ENCODE results near the gene CD300A.

Gene CD300A

GRCh38 chr17:74441537-74441936, 24.9 kb upstream of the CD300A start:
- DNase-seq = no peak

- DNase-seq = no peak
These were observed 24.2 kb upstream of the CD300A start for GRCh38 chr17:74442291-74442669.

GRCh38 chr17:74442670-74443515, 23.5 kb upstream of the CD300A start:
- no peak for DNase-seq

GRCh38 chr17:74443516-74444296, 22.7 kb upstream of the CD300A start:
- no peak for DNase-seq

- DNase-seq = no peak
These were observed 22.0 kb upstream of the CD300A start for GRCh38 chr17:74444406-74444805.

- DNase-seq = no peak
These were observed 21.3 kb upstream of the CD300A start for GRCh38 chr17:74445158-74445557.

GRCh38 chr17:74446551-74447500, 19.6 kb upstream of the CD300A start:
- DNase-seq = no peak

- no peak for DNase-seq
These were observed 18.7 kb upstream of the CD300A start for GRCh38 chr17:74447628-74448159.

- no peak for DNase-seq
These were observed 17.7 kb upstream of the CD300A start for GRCh38 chr17:74448756-74449155.

- no peak for DNase-seq
These were observed 17.1 kb upstream of the CD300A start for GRCh38 chr17:74449306-74449705.

GRCh38 chr17:74449773-74450172, 16.7 kb upstream of the CD300A start:
- no peak for DNase-seq

- DNase-seq = no peak
These were observed 16.2 kb upstream of the CD300A start for GRCh38 chr17:74450231-74450630.

- no peak for DNase-seq
These were observed 15.5 kb upstream of the CD300A start for GRCh38 chr17:74450925-74451403.

- DNase-seq = no peak
These were observed 14.9 kb upstream of the CD300A start for GRCh38 chr17:74451557-74451956.

GRCh38 chr17:74452033-74452840, 14.2 kb upstream of the CD300A start:
- peak; percentile 45 for DNase-seq

GRCh38 chr17:74452841-74453661, 13.4 kb upstream of the CD300A start:
- no peak for DNase-seq

- no peak for DNase-seq
These were observed 12.7 kb upstream of the CD300A start for GRCh38 chr17:74453665-74454196.

GRCh38 chr17:74454197-74455024, 12.0 kb upstream of the CD300A start:
- DNase-seq = peak; percentile 77

- DNase-seq = no peak
These were observed 11.3 kb upstream of the CD300A start for GRCh38 chr17:74455025-74455545.

All from NCI-H524 treated with DMSO at 0.1 percent for 48 hours (cell line).